ENCODE results near the gene TRIM34.

DNA sequence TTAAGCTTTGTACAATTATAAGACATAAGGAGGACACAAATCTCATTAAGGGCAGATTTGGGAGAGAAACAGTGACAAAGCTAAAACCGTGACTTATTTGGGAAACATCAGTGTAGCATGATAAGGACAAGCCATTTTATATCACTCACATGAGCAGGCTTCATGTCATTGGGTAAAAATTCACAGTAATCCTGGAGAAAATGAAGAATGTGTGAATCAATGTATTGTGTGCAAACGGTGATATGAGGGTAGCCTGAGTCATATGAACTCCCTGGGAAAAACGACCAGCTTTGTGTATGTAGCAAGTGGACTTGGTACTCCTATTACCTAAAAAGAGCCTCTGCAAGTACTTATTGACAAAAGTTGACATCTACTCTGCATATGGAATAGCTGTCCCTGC, 6.0 kb upstream of the TRIM34 start:
- TF ChIP-seq EZH2phosphoT487 (IDR thresholded peaks at IDR 0.05; ENCODE audit: insufficient read depth, low read depth) = no peak
- TF ChIP-seq EZH2 (IDR thresholded peaks at IDR 0.05; ENCODE audit: insufficient read depth, poor library complexity, severe bottlenecking) = no peak
